Endothelial cell of umbilical vein (primary cell): Measurements from ENCODE around the gene CMTM6. TPM values are rescaled to one million over a fixed set of nuclear protein-coding genes. Genes with fewer than 3 reads are reported as not detected.

Experiments used
- BruUV-seq: library from RNA; stranded (reverse); fragments of 400-500 nt; replicated peaks from 2 replicates; lab custom pipeline; 2021; lab: Mats Ljungman, UMichigan
- CTCF ChIA-PET: fragments of 300-600, 350-600 bp; sonication (Branson Sonifier 250); formaldehyde crosslinking; loops from one replicate; lab custom pipeline; 2021; ENCODE audit warnings: antibody characterized with exemption, inconsistent platforms; lab: Charles Lee
- POLR2A ChIA-PET: fragments of 300-600, 350-600 bp; sonication (Branson Sonifier 250); formaldehyde crosslinking; loops from one replicate; lab custom pipeline; 2021; ENCODE audit warnings: antibody characterized with exemption, inconsistent platforms; lab: Charles Lee
- DNase-seq: peaks from one replicate; pipeline ENCODE4 v3.0.0-alpha.2; 2011; ENCODE audit warnings: low read depth, low spot score
- FAIRE-seq: peaks from 2 replicates; lab custom pipeline; 2011; peaks lifted over from hg19 to GRCh38; lab: Jason Lieb, UNC
- H2AFZ ChIP-seq: 2 replicates; pipeline ENCODE4 v1.6.0; 2012; ENCODE audit warnings: low read depth, low read length, control low read depth, inconsistent platforms
- H3K27ac ChIP-seq: 2 replicates; pipeline ENCODE4 v1.5.1; 2011; ENCODE audit warnings: low read depth, mild to moderate bottlenecking, control low read depth, low read length, moderate library complexity; ENCODE audit not compliant: insufficient read depth
- H3K27me3 ChIP-seq, 2 experiments: 2 replicates each; pipeline versions ENCODE4 v1.6.0 to v1.6.1; 2011; ENCODE audit warnings: low read length in 2 of 2, mixed read lengths in 1 of 2; ENCODE audit not compliant: control insufficient read depth in 2 of 2, insufficient read depth in 2 of 2
- H3K36me3 ChIP-seq, 2 experiments: 2 replicates in 1 of 2; 3 replicates in 1 of 2; pipeline ENCODE4 v1.5.1; 2011; ENCODE audit warnings: low read length in 2 of 2, mild to moderate bottlenecking in 1 of 2, moderate library complexity in 1 of 2; ENCODE audit not compliant: control insufficient read depth in 2 of 2, insufficient read depth in 2 of 2; ENCODE audit errors: extremely low read depth in 1 of 2
- H3K4me1 ChIP-seq: 3 replicates; pipeline ENCODE4 v1.5.1; 2011; ENCODE audit warnings: mild to moderate bottlenecking, low read length; ENCODE audit not compliant: control insufficient read depth, insufficient read depth; ENCODE audit errors: extremely low read depth
- H3K4me2 ChIP-seq: 2 replicates; pipeline ENCODE4 v1.6.1; 2011; ENCODE audit warnings: low read length, control low read depth, mixed read lengths; ENCODE audit not compliant: insufficient read depth
- H3K4me3 ChIP-seq, 3 experiments: fragments of 200-600 bp in 1 of 3; sonication (generic), shearing (Covaris generic) in 1 of 3; replicated peaks in 1 of 3; 2 replicates each; pipeline ENCODE4 v1.5.1; 2011 to 2016; ENCODE audit warnings: control low read depth in 3 of 3, low read length in 3 of 3, mild to moderate bottlenecking in 2 of 3, inconsistent platforms in 1 of 3, low read depth in 1 of 3, moderate library complexity in 1 of 3; ENCODE audit not compliant: insufficient read depth in 1 of 3
- H3K79me2 ChIP-seq: 2 replicates; pipeline ENCODE4 v1.6.0; 2012; ENCODE audit warnings: low read length, inconsistent platforms; ENCODE audit not compliant: control insufficient read depth, insufficient read depth
- H3K9ac ChIP-seq: replicated peaks from 2 replicates; pipeline ENCODE3; 2011; ENCODE audit warnings: low read length, control low read depth; ENCODE audit not compliant: insufficient read depth; ENCODE audit errors: extremely low read depth
- H3K9me1 ChIP-seq: replicated peaks from 3 replicates; pipeline ENCODE4 v1.6.0; 2011; ENCODE audit warnings: mild to moderate bottlenecking, low read length; ENCODE audit not compliant: control insufficient read depth, insufficient read depth; ENCODE audit errors: extremely low read depth
- H3K9me3 ChIP-seq: replicated peaks from 2 replicates; pipeline ENCODE4 v1.5.1; 2012; ENCODE audit warnings: low read length, inconsistent platforms; ENCODE audit not compliant: control insufficient read depth, insufficient read depth
- H4K20me1 ChIP-seq: replicated peaks from 2 replicates; pipeline ENCODE3; 2011; ENCODE audit warnings: mild to moderate bottlenecking, low read length; ENCODE audit not compliant: control insufficient read depth, insufficient read depth; ENCODE audit errors: extremely low read depth
- FOS ChIP-seq: IDR thresholded peaks from 2 replicates; pipeline ENCODE4 v1.6.1; 2011; ENCODE audit warnings: mild to moderate bottlenecking, low read length, moderate library complexity, borderline replicate concordance; ENCODE audit not compliant: insufficient read depth
- MAX ChIP-seq: IDR thresholded peaks from 2 replicates; pipeline ENCODE4 v1.6.1; 2011; ENCODE audit not compliant: insufficient read depth, insufficient read length
- MYC ChIP-seq: IDR thresholded peaks from one replicate; pipeline ENCODE4 v1.6.1; 2011; ENCODE audit warnings: mild to moderate bottlenecking, low read depth, low read length
- POLR2A ChIP-seq: IDR thresholded peaks from 2 replicates; pipeline ENCODE4 v1.6.1; 2012; ENCODE audit warnings: low read depth, mild to moderate bottlenecking, control low read depth, low read length
- POLR2AphosphoS5 ChIP-seq: IDR thresholded peaks from 2 replicates; pipeline ENCODE4 v1.6.1; 2012; ENCODE audit warnings: low read depth, mild to moderate bottlenecking, control low read depth, low read length, moderate library complexity; ENCODE audit not compliant: insufficient read depth
- dilution Hi-C: fragments of 300-500 bp; cut with MboI; formaldehyde crosslinking; loops from one replicate; pipeline ENCODE4 v1.15.0; 2019; ENCODE audit warnings: low sequenced_read_pairs; ENCODE audit not compliant: extremely low pct_ligation_motif_present
- intact Hi-C: fragments of 100-400 bp; cut with micrococcal nuclease; formaldehyde crosslinking; loops from one replicate; pipeline ENCODE4 v1.10.0; 2022
- polyA plus RNA-seq, 4 experiments: library from polyadenylated mRNA; depleted of rRNA in 3 of 4; stranded (reverse) in 3 of 4; unstranded in 1 of 4; fragments of >200 nt; gene quantifications; 2 replicates each; pipeline versions ENCODE4 v1.2.1 to v1.2.3, GENCODE V29; 2011 to 2012; ENCODE audit warnings: missing spikeins in 1 of 4
- total RNA-seq: library from RNA; stranded (reverse); gene quantifications from 2 replicates; pipeline ENCODE4 v1.2.3, GENCODE V29; 2021
- TF ChIP-seq, protein P1 (sequence below), 2 donors: IDR thresholded peaks; 1 replicate in 1 of 2; 2 replicates in 1 of 2; pipeline ENCODE4 v1.5.1; 2011; ENCODE audit warnings: low read length in 2 of 2, mild to moderate bottlenecking in 2 of 2, moderate library complexity in 2 of 2, control low read depth in 1 of 2, inconsistent platforms in 1 of 2, low read depth in 1 of 2; ENCODE audit not compliant: insufficient read depth in 1 of 2; ENCODE audit errors: extremely low read depth in 1 of 2

The CMTM6 gene
- total and polyA plus RNA-seq, 2 donors (not counting 3 experiments of a cell fraction or from before 2014, with no cell fraction given), result 38.0 to 56.3 TPM

GRCh38 chr3:32542807-32543206 lies 40.2 kb upstream of the CMTM6 start:
- dilution Hi-C loops (no loop called here), intact Hi-C loops (no loop called here)
- CTCF ChIA-PET, result no interaction called here
- Histone ChIP-seq H3K9me3 (no peaks in the 10 kb centered on the region), H3K79me2 (peaks cover 15% of the 10 kb centered on the region), H3K4me1 (no peaks in the 10 kb centered on the region), H3K27ac (no peak overlapping the region), H3K36me3 (peaks cover 0 to 5% of the 10 kb centered on the region in 2 experiments), H3K4me3 (no peak overlapping the region), H3K9me1 (peaks cover 5% of the 10 kb centered on the region), H3K9ac (no peak overlapping the region), H2AFZ (no peak overlapping the region), H4K20me1 (no peaks in the 10 kb centered on the region), H3K4me2 (no peak overlapping the region), H3K27me3 (no peaks in the 10 kb centered on the region)
- TF ChIP-seq POLR2A (no peak), MAX (no peak), MYC (no peak), POLR2AphosphoS5 (no peak)
- TF ChIP-seq, protein P1, sequence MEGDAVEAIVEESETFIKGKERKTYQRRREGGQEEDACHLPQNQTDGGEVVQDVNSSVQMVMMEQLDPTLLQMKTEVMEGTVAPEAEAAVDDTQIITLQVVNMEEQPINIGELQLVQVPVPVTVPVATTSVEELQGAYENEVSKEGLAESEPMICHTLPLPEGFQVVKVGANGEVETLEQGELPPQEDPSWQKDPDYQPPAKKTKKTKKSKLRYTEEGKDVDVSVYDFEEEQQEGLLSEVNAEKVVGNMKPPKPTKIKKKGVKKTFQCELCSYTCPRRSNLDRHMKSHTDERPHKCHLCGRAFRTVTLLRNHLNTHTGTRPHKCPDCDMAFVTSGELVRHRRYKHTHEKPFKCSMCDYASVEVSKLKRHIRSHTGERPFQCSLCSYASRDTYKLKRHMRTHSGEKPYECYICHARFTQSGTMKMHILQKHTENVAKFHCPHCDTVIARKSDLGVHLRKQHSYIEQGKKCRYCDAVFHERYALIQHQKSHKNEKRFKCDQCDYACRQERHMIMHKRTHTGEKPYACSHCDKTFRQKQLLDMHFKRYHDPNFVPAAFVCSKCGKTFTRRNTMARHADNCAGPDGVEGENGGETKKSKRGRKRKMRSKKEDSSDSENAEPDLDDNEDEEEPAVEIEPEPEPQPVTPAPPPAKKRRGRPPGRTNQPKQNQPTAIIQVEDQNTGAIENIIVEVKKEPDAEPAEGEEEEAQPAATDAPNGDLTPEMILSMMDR (IDR thresholded peaks at IDR 0.05; ENCODE audit: extremely low read depth in 1 of 2, insufficient read depth in 1 of 2, low read depth in 1 of 2, low read length in 2 of 2), result no peak
- no TSS peak for BruUV-seq
- POLR2A ChIA-PET, result interaction anchor here (0.7 kb wide), 1 partner anchor 141 kb away, joined by 6 read pairs; no protein-coding TSS in a partner anchor
- DNase-seq (no peak), FAIRE-seq (no peak)

- Histone ChIP-seq H2AFZ (no peak overlapping the region), H3K4me2 (no peak overlapping the region), H3K4me1 (no peaks in the 10 kb centered on the region), H3K9me1 (peaks cover 2% of the 10 kb centered on the region), H3K79me2 (peaks cover 6% of the 10 kb centered on the region), H4K20me1 (no peaks in the 10 kb centered on the region), H3K9me3 (no peaks in the 10 kb centered on the region), H3K27me3 (no peaks in the 10 kb centered on the region), H3K27ac (no peak overlapping the region), H3K36me3 (peaks cover 0 to 5% of the 10 kb centered on the region in 2 experiments), H3K4me3 (no peak overlapping the region), H3K9ac (no peak overlapping the region)
- ChIA-PET CTCF (no interaction called here), POLR2A (no interaction called here)
- TF ChIP-seq FOS, result no peak
- no peak for TF ChIP-seq POLR2A
- TF ChIP-seq MAX, result no peak
- no peak for TF ChIP-seq POLR2AphosphoS5
- no TSS peak for BruUV-seq
- no peak for FAIRE-seq
- intact Hi-C loops (no loop called here), dilution Hi-C loops (no loop called here)
- no peak for DNase-seq
These were observed 38.2 kb upstream of the CMTM6 start for GRCh38 chr3:32540899-32541298.
